K562 (cell line): ENCODE data around the gene TRAF3IP3. TPM values are rescaled to one million over a fixed set of nuclear protein-coding genes. Genes with fewer than 3 reads are reported as not detected.

Experiments used
- ADNP ChIP-seq: fragments of 200-800 bp; sonication (Bioruptor generic); IDR thresholded peaks from 2 replicates; pipeline ENCODE4 v1.6.1; 2016; ENCODE audit warnings: missing genetic modification characterization, missing compliant biosample characterization
- ARID3A ChIP-seq: IDR thresholded peaks from 2 replicates; pipeline ENCODE4 v1.6.1; 2012; ENCODE audit warnings: low read depth, low read length, improper control_type of control experiment, borderline replicate concordance
- ATF1 ChIP-seq, 2 experiments: fragments of 450-650 bp in 1 of 2; IDR thresholded peaks; 2 replicates each; pipeline ENCODE4 v1.6.1; 2016; ENCODE audit warnings: missing compliant biosample characterization in 1 of 2, missing genetic modification characterization in 1 of 2
- CSDE1 ChIP-seq, 2 experiments: fragments of 450-650 bp; IDR thresholded peaks; 2 replicates each; pipeline ENCODE4 v1.6.1; 2016; ENCODE audit warnings: mild to moderate bottlenecking in 1 of 2
- FUS ChIP-seq: fragments of 200-400 bp; formaldehyde crosslinking; optimal IDR thresholded peaks from 2 replicates; pipeline ENCODE3; 2017; ENCODE audit warnings: low read depth, low read length
- HDAC1 ChIP-seq, 2 experiments: fragments of 450-650 bp; IDR thresholded peaks; 2 replicates each; pipeline ENCODE4 v1.6.1; 2016 to 2017; ENCODE audit warnings: inconsistent platforms in 1 of 2, mild to moderate bottlenecking in 1 of 2, moderate library complexity in 1 of 2
- HINFP ChIP-seq: fragments of 450-650 bp; conservative IDR thresholded peaks from 2 replicates; pipeline ENCODE4 v1.6.1; 2016; ENCODE audit warnings: missing genetic modification characterization, low read depth, mild to moderate bottlenecking, control low read depth, missing compliant biosample characterization
- HLTF ChIP-seq: fragments of 450-650 bp; IDR thresholded peaks from 2 replicates; pipeline ENCODE4 v1.6.1; 2016
- KDM2B ChIP-seq: fragments of 250-450 bp; sonication (Bioruptor Pico); IDR thresholded peaks from 2 replicates; pipeline ENCODE4 v1.8.0; 2021; ENCODE audit warnings: mild to moderate bottlenecking, moderate library complexity
- KHSRP ChIP-seq: fragments of 450-650 bp; IDR thresholded peaks from 2 replicates; pipeline ENCODE4 v1.6.1; 2017
- LCOR ChIP-seq: sonication (generic); formaldehyde crosslinking; IDR thresholded peaks from 2 replicates; pipeline ENCODE4 v1.8.0; 2022; ENCODE audit warnings: mild to moderate bottlenecking, missing genetic modification reagents
- NBN ChIP-seq: fragments of 450-650 bp; IDR thresholded peaks from 2 replicates; pipeline ENCODE4 v1.6.1; 2016; ENCODE audit warnings: low read depth, mild to moderate bottlenecking
- RB1 ChIP-seq: fragments of 450-650 bp; IDR thresholded peaks from 2 replicates; pipeline ENCODE4 v1.6.1; 2017; ENCODE audit warnings: low read depth, mild to moderate bottlenecking
- RFX1 ChIP-seq: fragments of 450-650 bp; IDR thresholded peaks from 2 replicates; pipeline ENCODE4 v1.6.1; 2016; ENCODE audit warnings: mild to moderate bottlenecking, moderate library complexity
- SMAD1 ChIP-seq: fragments of 150-350 bp; IDR thresholded peaks from 2 replicates; pipeline ENCODE4 v1.6.1; 2014; ENCODE audit warnings: low read length, low read depth; ENCODE audit not compliant: partially characterized antibody
- SP2 ChIP-seq: IDR thresholded peaks from 2 replicates; pipeline ENCODE4 v1.6.1; 2011; ENCODE audit warnings: mild to moderate bottlenecking, low read depth, low read length, moderate library complexity; ENCODE audit not compliant: poor library complexity, severe bottlenecking; ENCODE audit errors: extremely low read depth
- TFAM ChIP-seq: fragments of 250-450 bp; sonication (Bioruptor Pico); conservative IDR thresholded peaks from 2 replicates; pipeline ENCODE4 v1.5.0; 2021; ENCODE audit warnings: mild to moderate bottlenecking, moderate library complexity
- THAP7 ChIP-seq: fragments of 250-450 bp; sonication (Bioruptor Pico); IDR thresholded peaks from 2 replicates; pipeline ENCODE4 v1.5.0; 2021
- XRCC4 ChIP-seq: IDR thresholded peaks from one replicate; pipeline ENCODE4 v1.6.1; 2011; ENCODE audit not compliant: insufficient read depth, insufficient read length; ENCODE audit errors: extremely low read depth
- ZBTB7A ChIP-seq: IDR thresholded peaks from 2 replicates; pipeline ENCODE4 v1.6.1; 2011; ENCODE audit warnings: low read depth, mild to moderate bottlenecking, low read length, moderate library complexity, borderline replicate concordance; ENCODE audit not compliant: control insufficient read depth
- ZNF24 ChIP-seq: fragments of 450-650 bp; IDR thresholded peaks from 2 replicates; pipeline ENCODE4 v1.6.1; 2016
- ZNF395 ChIP-seq: fragments of 200-800 bp; sonication (Bioruptor generic); IDR thresholded peaks from 2 replicates; pipeline ENCODE4 v1.6.1; 2017; ENCODE audit warnings: missing genetic modification characterization, missing compliant biosample characterization
- ZNF551 ChIP-seq: fragments of 250-450 bp; sonication (Bioruptor Pico); IDR thresholded peaks from 2 replicates; pipeline ENCODE4 v1.5.0; 2021; ENCODE audit warnings: mild to moderate bottlenecking, moderate library complexity
- ZSCAN32 ChIP-seq: fragments of 450-650 bp; formaldehyde crosslinking; IDR thresholded peaks from 2 replicates; pipeline ENCODE4 v1.4.0; 2020; ENCODE audit warnings: mild to moderate bottlenecking, moderate library complexity
- polyA plus RNA-seq, 8 experiments: library from polyadenylated mRNA; depleted of rRNA in 4 of 8; stranded (reverse) in 5 of 8; unstranded in 3 of 8; fragments of >200 nt; fragmentation: Nextera tagmentation in 2 of 8; fragmentation: Illumina TruSeq in 1 of 8; extraction: Ambion mirVana in 2 of 8; extraction: Trizol in 1 of 8; gene quantifications; 2 replicates each; pipeline versions ENCODE4 v1.2.1 to v1.2.3, GENCODE V29; 2011 to 2014; ENCODE audit warnings: inconsistent platforms in 1 of 8, missing spikeins in 1 of 8
- total RNA-seq, 7 experiments: library from RNA; depleted of rRNA in 6 of 7; stranded (reverse); fragments of >200 nt in 6 of 7; fragmentation: Illumina TruSeq in 2 of 7; extraction: Trizol in 2 of 7; gene quantifications; 2 replicates each; pipeline versions ENCODE4 v1.2.1 to v1.2.3, GENCODE V29; 2011 to 2021; ENCODE audit warnings: low replicate concordance in 1 of 7

The TRAF3IP3 gene
- total and polyA plus RNA-seq, 9 of the 15 experiments (the other 6 are each of a cell fraction or from before 2014, with no cell fraction given) = 0.06 to 1.1 (median 0.31) TPM

- TF ChIP-seq ZBTB7A (peak; percentile 67; the same call in 1 of the 2 replicates), TFAM (no peak), SP2 (no peak), ARID3A (no peak), LCOR (CRISPR knock-in tag) (no peak), ADNP (tag) (no peak), FUS (no peak), XRCC4 (no peak), HINFP (no peak), KHSRP (no peak), KDM2B (CRISPR knock-in tag) (0 out of 2 replicates have a peak, but pooled peaks have one; percentile 34), CSDE1 (IDR thresholded peaks at IDR 0.05) (no peak), THAP7 (no peak), ATF1 (CRISPR knock-in tag; IDR thresholded peaks at IDR 0.05) (no peak), ATF1 (tag; IDR thresholded peaks at IDR 0.05) (peak; percentile 88), RFX1 (no peak), ZNF551 (CRISPR knock-in tag) (no peak), ZNF24 (no peak), HDAC1 (IDR thresholded peaks at IDR 0.05) (0 out of 4 replicates have a peak, but pooled peaks of 1 of the 2 experiments have one; percentile 34), SMAD1 (no peak), RB1 (0 out of 2 replicates have a peak, but pooled peaks have one; percentile 12), NBN (peak; percentile 79), ZNF395 (CRISPR knock-in tag) (no peak), HLTF (no peak), ZSCAN32 (no peak)
Measured at GRCh38 chr1:209805875-209806760, 50.3 kb downstream of the TRAF3IP3 start, which contains the start of gene IRF6 (continued).
